Activated CD4-positive, alpha-beta T cell treated with anti-CD3 and anti-CD28 coated beads for 4 hours (primary cell): ENCODE measurements around the gene UTP14C.
"Not testable (repeated sequence)": the region's sequence is repeated elsewhere in the genome, so short reads cannot be mapped to it uniquely, and the experiment has no call there.

Experiments used
- DNase-seq, 2 donors: peaks; one replicate each; pipeline ENCODE4 v3.0.0-alpha.2; 2020

The UTP14C gene

GRCh38 chr13:52024481-52024880, at the start of gene UTP14C:
TSS of gene UTP14C (plus strand) at chr13:52024691. CDS start at chr13:52028805, 4,114 bp downstream.
- no peak for DNase-seq

GRCh38 chr13:51976423-51976822, 48.1 kb upstream of the UTP14C start:
- no peak for DNase-seq

- DNase-seq = no peak
Observed at GRCh38 chr13:51976890-51977289, 47.6 kb upstream of the UTP14C start.

- no peak for DNase-seq
Observed at GRCh38 chr13:51977625-51978024, 46.9 kb upstream of the UTP14C start.

- no peak for DNase-seq
Observed at GRCh38 chr13:51978796-51979556, 45.5 kb upstream of the UTP14C start.

GRCh38 chr13:51980908-51981307, 43.6 kb upstream of the UTP14C start:
- DNase-seq = no peak

- DNase-seq = no peak
Observed at GRCh38 chr13:51981355-51981754, 43.1 kb upstream of the UTP14C start.

- DNase-seq = not testable (repeated sequence)
Observed at GRCh38 chr13:51983292-51983691, 41.2 kb upstream of the UTP14C start.

- not testable (repeated sequence) for DNase-seq
Observed at GRCh38 chr13:51984904-51985303, 39.6 kb upstream of the UTP14C start.

- DNase-seq = no peak
Observed at GRCh38 chr13:51988988-51989618, 35.4 kb upstream of the UTP14C start.

- DNase-seq = no peak
Observed at GRCh38 chr13:51993713-51994112, 30.8 kb upstream of the UTP14C start.

GRCh38 chr13:51995677-51996551, 28.6 kb upstream of the UTP14C start:
- DNase-seq = no peak

GRCh38 chr13:51996641-51997040, 27.9 kb upstream of the UTP14C start:
- no peak for DNase-seq

GRCh38 chr13:51997186-51997585, 27.3 kb upstream of the UTP14C start:
- DNase-seq = no peak

GRCh38 chr13:51997641-51998330, 26.7 kb upstream of the UTP14C start:
- DNase-seq = no peak

- no peak for DNase-seq
Observed at GRCh38 chr13:51998723-51999509, 25.6 kb upstream of the UTP14C start.

GRCh38 chr13:51999510-51999911, 25.0 kb upstream of the UTP14C start:
- DNase-seq = no peak

GRCh38 chr13:51999921-52000320, 24.6 kb upstream of the UTP14C start:
- DNase-seq = no peak

- no peak for DNase-seq
Observed at GRCh38 chr13:52001120-52001731, 23.3 kb upstream of the UTP14C start.

GRCh38 chr13:52002361-52002760, 22.1 kb upstream of the UTP14C start:
- DNase-seq = no peak

GRCh38 chr13:52003541-52003940, 20.9 kb upstream of the UTP14C start:
- no peak for DNase-seq
